Activated CD4-positive, alpha-beta T cell treated with anti-CD3 and anti-CD28 coated beads, Interleukin-2, amount 10 ng/mL, durations not matched to agents 7 days and 5 days (primary cell): Measurements from ENCODE around the gene IDI2. TPM values are rescaled to one million over a fixed set of nuclear protein-coding genes. Genes with fewer than 3 reads are reported as not detected.

Experiments
- CTCF ChIA-PET: fragments of 350-600 bp; sonication (Branson Sonifier 250); formaldehyde crosslinking; loops from one replicate; lab custom pipeline; 2021; ENCODE audit warnings: antibody characterized with exemption; lab: Charles Lee
- POLR2A ChIA-PET: fragments of 350-600 bp; sonication (Branson Sonifier 250); formaldehyde crosslinking; loops from one replicate; lab custom pipeline; 2021; ENCODE audit warnings: antibody characterized with exemption; lab: Charles Lee
- DNase-seq: peaks from one replicate; pipeline ENCODE4 v3.0.0-alpha.2; 2020
- H3K27ac Mint-ChIP-seq: one replicate; pipeline ENCODE4 v1.8.0; 2021; ENCODE audit warnings: mild to moderate bottlenecking, moderate library complexity, mixed read lengths
- H3K27me3 Mint-ChIP-seq: one replicate; pipeline ENCODE4 v1.8.0; 2021; ENCODE audit warnings: mixed read lengths
- H3K36me3 Mint-ChIP-seq: one replicate; pipeline ENCODE4 v1.8.0; 2021; ENCODE audit warnings: low read depth, mixed read lengths
- H3K4me1 Mint-ChIP-seq: one replicate; pipeline ENCODE4 v1.8.0; 2021; ENCODE audit warnings: mixed read lengths
- H3K4me3 Mint-ChIP-seq: one replicate; pipeline ENCODE4 v1.8.0; 2021; ENCODE audit warnings: mild to moderate bottlenecking, moderate library complexity, mixed read lengths
- H3K9me3 Mint-ChIP-seq: one replicate; pipeline ENCODE4 v1.8.0; 2021; ENCODE audit warnings: mixed read lengths
- total RNA-seq, 2 experiments: library from RNA; stranded (reverse); gene quantifications; one replicate each; pipeline ENCODE4 v1.2.3, GENCODE V29; 2021

The IDI2 gene
- total RNA-seq, 2 experiments from 2014 or later, result not detected

DNA sequence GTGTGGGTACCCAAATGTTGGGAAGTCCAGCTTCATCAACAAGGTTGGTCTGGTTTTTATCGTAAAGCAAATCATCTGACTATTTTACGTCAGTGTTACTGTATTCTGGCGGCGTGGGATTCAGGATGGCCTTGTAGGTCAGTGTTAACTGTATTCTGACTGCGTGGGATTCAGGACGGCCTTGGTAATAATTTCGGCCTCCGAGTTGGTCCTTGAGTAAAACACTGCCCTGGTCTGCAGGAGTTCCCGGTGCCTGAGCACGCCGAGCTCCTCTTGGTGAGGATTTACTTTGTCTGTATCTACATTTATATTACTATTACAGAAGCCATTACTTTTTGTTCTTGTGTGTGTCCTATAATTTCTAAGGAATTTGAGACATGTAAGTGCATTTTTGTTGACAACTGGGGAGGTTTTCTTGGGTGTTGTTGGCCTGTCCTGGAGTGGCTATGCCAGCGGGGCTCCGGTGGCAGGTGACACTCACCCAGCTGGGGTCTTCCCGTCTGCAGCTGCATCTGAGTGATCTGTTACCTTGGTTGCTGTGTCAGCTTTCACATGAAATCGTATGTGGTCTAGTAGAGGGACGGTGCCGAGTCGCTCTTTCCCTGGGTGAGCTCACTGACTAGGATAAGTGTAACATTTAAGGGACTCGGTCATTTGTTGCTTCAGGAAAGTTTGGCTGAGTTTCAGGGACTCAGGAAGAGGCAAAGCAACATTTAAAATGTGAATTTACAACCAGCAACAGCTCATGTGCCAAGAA, 28.2 kb downstream of the IDI2 start:
- Mint-ChIP-seq H3K27ac (no peak overlapping the region), H3K4me3 (no peak overlapping the region), H3K4me1 (no peaks in the 10 kb centered on the region), H3K36me3 (peaks cover 81% of the 10 kb centered on the region), H3K27me3 (no peaks in the 10 kb centered on the region), H3K9me3 (peaks cover 4% of the 10 kb centered on the region)
- no peak for DNase-seq
- POLR2A ChIA-PET, result no interaction called here
- CTCF ChIA-PET, result no interaction called here

GRCh38 chr10:996031-996430, 29.6 kb downstream of the IDI2 start:
- no peak for DNase-seq
- H3K27me3 Mint-ChIP-seq, result no peaks in the 10 kb centered on the region
- CTCF ChIA-PET, result no interaction called here
- no peak overlapping the region for H3K4me3 Mint-ChIP-seq
- H3K36me3 Mint-ChIP-seq, result peaks cover 68% of the 10 kb centered on the region
- no peaks in the 10 kb centered on the region for H3K9me3 Mint-ChIP-seq
- H3K4me1 Mint-ChIP-seq, result peaks cover 4% of the 10 kb centered on the region
- POLR2A ChIA-PET, result no interaction called here
- no peak overlapping the region for H3K27ac Mint-ChIP-seq

DNA sequence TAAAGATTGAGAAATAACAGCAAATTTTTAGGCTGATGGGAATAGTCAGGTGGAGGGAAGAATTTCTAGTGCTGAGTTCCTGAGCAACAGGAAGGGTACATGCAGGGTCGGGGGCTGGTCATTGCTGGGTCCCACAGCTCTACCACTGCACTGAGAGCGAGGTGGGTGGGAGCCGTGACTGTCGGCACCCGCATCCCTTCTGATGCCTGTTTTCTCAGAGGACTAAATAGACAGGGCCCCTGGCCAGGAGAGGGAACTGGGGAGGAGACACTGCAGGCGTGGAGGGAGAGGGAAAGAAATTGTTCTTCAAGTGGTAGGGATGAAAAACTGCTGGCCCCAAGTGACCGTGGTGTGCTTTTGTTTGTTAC, 30.1 kb downstream of the IDI2 start:
- no peak overlapping the region for H3K27ac Mint-ChIP-seq
- H3K4me1 Mint-ChIP-seq, result peaks cover 9% of the 10 kb centered on the region
- H3K36me3 Mint-ChIP-seq, result peaks cover 66% of the 10 kb centered on the region
- DNase-seq, result no peak
- H3K4me3 Mint-ChIP-seq, result no peak overlapping the region
- H3K9me3 Mint-ChIP-seq, result no peaks in the 10 kb centered on the region
- POLR2A ChIA-PET, result no interaction called here
- H3K27me3 Mint-ChIP-seq, result no peaks in the 10 kb centered on the region
- CTCF ChIA-PET, result no interaction called here

DNA sequence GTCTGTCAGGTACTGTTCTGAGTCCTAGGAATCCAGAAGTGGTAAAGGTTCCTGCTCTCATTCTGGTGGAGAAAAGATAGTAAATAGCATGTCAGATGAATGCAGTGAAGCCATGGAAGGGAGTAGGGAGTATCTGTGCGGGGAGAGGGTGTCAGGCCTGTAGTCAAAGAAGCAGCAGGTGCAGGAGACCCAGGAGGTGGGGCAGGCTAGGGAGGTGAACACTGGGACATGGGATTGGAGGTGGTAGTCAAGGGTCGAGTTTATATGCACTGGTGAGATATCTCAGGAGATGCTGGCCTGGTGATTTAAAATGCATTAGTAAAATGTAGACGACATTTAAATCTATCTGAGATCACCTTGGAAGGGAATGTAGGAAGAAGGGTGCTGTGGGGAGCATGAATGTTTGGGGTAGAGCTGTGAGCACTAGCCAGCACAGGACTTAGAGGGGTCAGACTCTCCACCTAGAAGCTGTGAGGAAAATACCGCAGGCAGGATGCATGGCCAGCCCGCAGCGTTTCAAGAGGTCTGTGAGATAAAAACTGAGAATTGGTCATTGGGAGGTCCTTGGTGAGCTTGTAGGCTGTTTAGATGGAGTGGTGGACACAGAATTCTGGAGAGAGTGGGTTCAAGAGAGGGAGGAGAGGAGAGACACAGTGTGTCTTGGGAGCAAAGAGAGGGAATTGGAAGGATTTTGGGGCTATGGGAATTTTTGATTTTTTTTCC, 30.7 kb downstream of the IDI2 start:
- Mint-ChIP-seq H3K27me3 (no peaks in the 10 kb centered on the region), H3K9me3 (no peaks in the 10 kb centered on the region), H3K4me1 (peaks cover 14% of the 10 kb centered on the region), H3K27ac (no peak overlapping the region), H3K36me3 (peaks cover 66% of the 10 kb centered on the region), H3K4me3 (no peak overlapping the region)
- DNase-seq, result no peak
- ChIA-PET POLR2A (no interaction called here), CTCF (no interaction called here)

DNA sequence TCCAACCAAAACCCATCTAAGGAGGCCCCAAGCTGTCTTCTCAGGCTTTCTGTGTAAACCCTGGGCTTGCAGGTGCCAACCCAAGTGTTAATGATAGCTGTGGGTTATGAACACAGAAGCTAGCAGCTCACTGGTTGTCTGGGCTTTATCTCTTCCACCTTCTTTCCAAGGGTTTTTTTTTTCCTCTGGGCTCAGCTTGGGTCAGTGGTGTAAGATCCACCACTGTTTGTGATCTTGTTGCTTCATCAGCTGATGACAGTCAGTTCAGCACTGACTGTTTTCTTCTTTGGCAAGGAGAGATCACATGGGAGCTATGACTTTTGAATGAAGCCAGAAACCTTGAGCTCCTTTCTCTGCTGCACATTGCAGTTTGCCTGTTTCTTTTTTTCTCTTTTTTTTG, 32.8 kb downstream of the IDI2 start:
- no peaks in the 10 kb centered on the region for H3K9me3 Mint-ChIP-seq
- ChIA-PET POLR2A (interaction anchor here (0.6 kb wide), 2 partner anchors 62 to 202 kb away, joined by 3 read pairs; no protein-coding TSS in a partner anchor), CTCF (interaction anchor here (0.6 to 2.2 kb wide), 6 partner anchors 10 to 57 kb away, joined by 3 to 7 read pairs (median 3); no protein-coding TSS in a partner anchor)
- no peak overlapping the region for H3K27ac Mint-ChIP-seq
- DNase-seq, result no peak
- peaks cover 29% of the 10 kb centered on the region for H3K4me1 Mint-ChIP-seq
- H3K27me3 Mint-ChIP-seq, result no peaks in the 10 kb centered on the region
- H3K36me3 Mint-ChIP-seq, result peaks cover 55% of the 10 kb centered on the region
- H3K4me3 Mint-ChIP-seq, result no peak overlapping the region

GRCh38 chr10:992467-992866, 33.2 kb downstream of the IDI2 start:
- CTCF ChIA-PET, result interaction anchor here (0.6 to 2.2 kb wide), 5 partner anchors 11 to 57 kb away, joined by 3 to 7 read pairs (median 3); no protein-coding TSS in a partner anchor
- H3K4me1 Mint-ChIP-seq, result peaks cover 29% of the 10 kb centered on the region
- no peak for DNase-seq
- H3K27ac Mint-ChIP-seq, result no peak overlapping the region
- no peaks in the 10 kb centered on the region for H3K27me3 Mint-ChIP-seq
- peaks cover 51% of the 10 kb centered on the region for H3K36me3 Mint-ChIP-seq
- H3K9me3 Mint-ChIP-seq, result no peaks in the 10 kb centered on the region
- POLR2A ChIA-PET, result interaction anchor here (0.6 kb wide), 1 partner anchor 61 kb away, joined by 3 read pairs; no protein-coding TSS in a partner anchor
- no peak overlapping the region for H3K4me3 Mint-ChIP-seq

DNA sequence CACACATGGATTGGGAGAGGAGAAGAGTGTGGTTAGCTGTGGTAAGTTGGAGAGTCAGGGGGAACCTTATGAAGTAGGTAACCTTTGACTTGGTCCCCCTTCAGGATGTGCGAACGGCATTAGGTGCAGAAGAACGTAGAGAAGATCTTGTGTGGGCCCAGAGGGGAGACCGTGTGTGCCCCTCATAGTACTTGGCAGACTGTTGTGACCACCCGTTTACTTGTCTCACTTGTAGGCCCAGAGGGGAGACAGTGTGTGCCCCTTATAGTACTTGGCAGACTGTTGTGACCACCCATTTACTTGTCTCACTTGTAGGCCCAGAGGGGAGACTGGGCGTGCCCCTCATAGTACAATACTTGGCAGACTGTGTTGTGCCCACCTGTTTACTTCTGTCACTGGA, 34.9 kb downstream of the IDI2 start:
- peaks cover 39% of the 10 kb centered on the region for H3K36me3 Mint-ChIP-seq
- H3K27ac Mint-ChIP-seq, result peak overlapping the region; percentile 41
- H3K4me1 Mint-ChIP-seq, result peaks cover 39% of the 10 kb centered on the region
- no peak for DNase-seq
- H3K27me3 Mint-ChIP-seq, result no peaks in the 10 kb centered on the region
- no peaks in the 10 kb centered on the region for H3K9me3 Mint-ChIP-seq
- ChIA-PET POLR2A (interaction anchor here (0.6 kb wide), 1 partner anchor 42 kb away, joined by 3 read pairs; no protein-coding TSS in a partner anchor), CTCF (no interaction called here)
- H3K4me3 Mint-ChIP-seq, result peak overlapping the region; percentile 19

DNA sequence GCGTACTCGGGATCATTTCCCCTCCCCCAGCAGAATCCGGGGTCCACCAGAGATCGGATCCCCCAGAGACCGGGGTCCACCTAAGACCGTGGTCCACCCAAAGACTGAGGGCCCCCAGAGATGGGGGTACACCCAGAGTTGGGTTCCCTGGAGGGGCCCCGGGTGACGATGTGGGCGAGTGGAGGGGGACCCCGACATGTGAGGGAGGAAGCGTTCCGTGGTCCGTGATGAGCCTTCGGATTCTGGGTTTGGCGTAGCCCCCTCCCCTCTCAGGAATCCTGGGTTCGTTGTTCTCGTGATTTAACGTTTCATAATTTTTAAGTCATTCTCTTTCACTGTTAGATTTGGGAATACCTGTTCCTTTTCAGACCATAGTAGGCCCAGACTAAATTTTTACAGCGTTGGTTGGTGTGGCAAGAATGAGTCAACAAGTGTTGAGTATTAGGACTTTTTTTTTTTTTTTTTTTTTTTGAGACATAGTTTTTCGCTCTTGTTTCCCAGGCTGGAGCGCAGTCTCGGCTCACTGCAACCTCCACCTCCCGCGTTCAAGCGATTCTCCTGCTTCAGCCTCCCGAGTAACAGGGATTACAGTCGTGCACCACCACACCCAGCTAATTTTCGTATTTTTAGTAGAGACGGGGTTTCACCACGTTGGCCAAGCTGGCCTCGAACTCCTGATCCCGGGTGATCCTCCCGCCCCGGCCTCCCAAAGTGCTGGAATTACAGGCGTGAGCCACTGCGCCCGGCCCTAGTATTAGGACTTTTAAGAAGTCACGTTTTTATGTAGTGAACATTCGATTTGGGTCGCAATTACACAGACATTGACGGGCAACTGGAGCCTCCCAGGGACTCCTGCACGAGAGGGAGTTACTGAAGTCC, 36.8 kb downstream of the IDI2 start:
- no peaks in the 10 kb centered on the region for H3K27me3 Mint-ChIP-seq
- H3K27ac Mint-ChIP-seq, result peak overlapping the region; percentile 97
- peaks cover 20% of the 10 kb centered on the region for H3K36me3 Mint-ChIP-seq
- POLR2A ChIA-PET, result interaction anchor here (0.7 kb wide), 1 partner anchor 26 kb away, joined by 3 read pairs; no protein-coding TSS in a partner anchor
- CTCF ChIA-PET, result interaction anchor here (0.6 to 1.5 kb wide), 4 partner anchors 11 to 66 kb away, joined by 3 read pairs; no protein-coding TSS in a partner anchor
- H3K9me3 Mint-ChIP-seq, result no peaks in the 10 kb centered on the region
- peak overlapping the region; percentile 98 for H3K4me3 Mint-ChIP-seq
- H3K4me1 Mint-ChIP-seq, result peaks cover 39% of the 10 kb centered on the region
- peak; percentile 26 for DNase-seq

DNA sequence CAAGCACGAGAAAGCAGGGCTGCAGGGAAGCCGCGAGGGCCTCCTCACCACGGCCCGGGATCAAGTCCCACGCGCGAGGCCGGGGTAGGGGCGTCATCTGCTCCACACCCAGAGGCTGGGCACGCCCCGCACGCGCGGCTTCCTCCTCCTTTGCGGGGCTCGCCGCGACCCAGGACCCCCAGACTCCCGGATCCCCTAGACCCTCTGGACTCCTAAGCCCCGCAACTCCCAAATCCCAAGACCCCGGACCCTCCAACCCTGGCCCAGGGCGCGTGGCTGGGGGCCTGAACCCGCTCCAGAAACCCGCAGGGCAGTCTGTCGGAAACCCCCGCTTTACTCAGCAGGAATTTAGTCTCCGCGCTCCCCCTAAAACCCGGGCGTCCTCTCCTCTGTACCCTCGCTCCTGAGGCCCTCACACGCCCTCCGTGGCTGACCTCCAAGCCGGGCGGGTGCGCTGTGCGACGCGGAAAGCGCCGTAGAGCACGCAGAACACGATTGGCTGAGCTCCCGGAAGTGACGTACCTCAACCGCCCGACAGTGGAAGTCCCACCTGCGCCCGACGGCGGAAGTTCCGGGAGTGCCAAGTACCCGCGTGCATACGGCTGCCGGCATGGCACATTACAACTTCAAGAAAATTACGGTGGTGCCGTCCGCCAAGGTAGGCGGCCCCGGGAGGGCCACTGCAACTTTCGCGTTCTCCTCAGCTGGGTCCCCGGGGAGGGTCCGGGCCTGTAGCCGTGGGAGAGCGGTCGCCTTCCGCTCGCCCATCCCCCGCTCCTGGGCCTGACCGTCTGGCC, 37.6 kb downstream of the IDI2 start, which contains the start of gene GTPBP4:
TSS of gene GTPBP4 (plus strand) at position 565 of the 797 bp plus-strand sequence. CDS start at position 611, 46 bp downstream.
- Mint-ChIP-seq H3K4me3 (peak within 1 kb of the TSS; percentile 98), H3K36me3 (peaks cover 16% of the 10 kb centered on the region), H3K27me3 (no peaks in the 10 kb centered on the region), H3K27ac (peak within 1 kb of the TSS; percentile 97), H3K9me3 (no peaks in the 10 kb centered on the region), H3K4me1 (peaks cover 39% of the 10 kb centered on the region)
- CTCF ChIA-PET, result interaction anchor here (0.6 to 1.5 kb wide), 4 partner anchors 12 to 144 kb away, joined by 3 read pairs; no protein-coding TSS in a partner anchor
- POLR2A ChIA-PET, result interaction anchor here (0.7 to 1.1 kb wide), 4 partner anchors 26 to 61 kb away, joined by 3 to 4 read pairs (median 3); partner anchors contain the start of gene IDI1
- DNase-seq, result peak; percentile 98

- POLR2A ChIA-PET, result interaction anchor here (0.7 to 1.1 kb wide), 2 partner anchors 61 to 62 kb away, joined by 3 to 4 read pairs; partner anchors contain the start of gene IDI1
- Mint-ChIP-seq H3K36me3 (peaks cover 14% of the 10 kb centered on the region), H3K9me3 (no peaks in the 10 kb centered on the region)
These were observed 38.1 kb downstream of the IDI2 start for GRCh38 chr10:987620-987869.

DNA sequence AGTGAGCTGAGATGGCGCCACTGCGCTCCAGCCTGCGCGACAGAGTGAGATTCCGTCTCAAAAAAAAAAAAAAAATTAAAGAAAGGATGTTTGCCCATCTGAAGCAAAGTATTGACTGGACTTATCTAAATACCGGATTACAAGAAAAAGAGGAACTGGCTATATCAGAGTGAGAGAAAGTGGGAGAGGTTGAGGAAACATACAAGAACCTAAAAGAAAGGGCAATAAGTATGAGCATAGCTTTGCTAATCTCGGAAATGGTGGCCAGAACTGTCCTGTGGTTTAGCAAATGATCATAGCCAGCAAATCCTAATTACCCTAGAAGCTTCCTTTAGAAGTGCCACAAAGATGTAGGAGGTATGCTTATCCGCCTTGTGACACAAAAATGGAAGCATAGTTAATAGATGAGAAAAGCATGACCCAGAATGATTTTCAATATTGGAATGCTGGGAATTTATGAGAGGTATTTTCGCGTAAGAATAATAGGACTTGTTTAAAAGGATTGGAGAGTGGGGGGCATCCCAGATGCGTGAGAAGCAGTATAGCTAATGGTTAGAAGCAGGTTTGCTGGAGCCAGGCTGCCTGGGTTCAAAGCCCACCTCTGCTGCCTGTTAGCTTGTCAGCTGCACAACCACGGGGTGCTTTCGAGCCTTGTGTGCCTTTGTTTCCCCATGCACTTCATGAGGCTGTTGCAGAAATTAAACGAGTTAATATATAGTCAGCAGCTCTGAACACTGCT, 38.6 kb downstream of the IDI2 start:
- no peaks in the 10 kb centered on the region for H3K9me3 Mint-ChIP-seq
- no peak for DNase-seq
- peak overlapping the region; percentile 98 for H3K4me3 Mint-ChIP-seq
- no peaks in the 10 kb centered on the region for H3K27me3 Mint-ChIP-seq
- peak overlapping the region; percentile 97 for H3K27ac Mint-ChIP-seq
- ChIA-PET POLR2A (interaction anchor here (0.7 to 1.1 kb wide), 2 partner anchors 61 to 62 kb away, joined by 3 to 4 read pairs; partner anchors contain the start of gene IDI1), CTCF (interaction anchor here (0.8 to 1.0 kb wide), 3 partner anchors 17 to 143 kb away, joined by 3 read pairs; no protein-coding TSS in a partner anchor)
- H3K4me1 Mint-ChIP-seq, result peaks cover 39% of the 10 kb centered on the region
- H3K36me3 Mint-ChIP-seq, result peaks cover 11% of the 10 kb centered on the region

More at GRCh38 chr10:987620-987869, 38.1 kb downstream of the IDI2 start:
- CTCF ChIA-PET, result interaction anchor here (0.8 to 1.0 kb wide), 2 partner anchors 17 to 144 kb away, joined by 3 read pairs; no protein-coding TSS in a partner anchor
- Mint-ChIP-seq H3K4me3 (peak overlapping the region; percentile 98), H3K4me1 (peaks cover 39% of the 10 kb centered on the region), H3K27me3 (no peaks in the 10 kb centered on the region), H3K27ac (peak overlapping the region; percentile 97)
- no peak for DNase-seq
